OCI-LY3 (cell line): ENCODE data around the gene MSI2.

Source experiments
- H2AFZ ChIP-seq: fragments of 200-600, 300-600 bp; shearing (Covaris generic); 2 replicates; pipeline ENCODE4 v1.6.0; 2014; ENCODE audit warnings: antibody characterized with exemption, low read depth, low read length
- H3K27ac ChIP-seq: fragments of 200-600, 300-600 bp; sonication (generic); 2 replicates; pipeline ENCODE4 v1.5.1; 2014; ENCODE audit warnings: mild to moderate bottlenecking, low read length, moderate library complexity, mixed read lengths
- H3K27me3 ChIP-seq: fragments of 200-600, 300-600 bp; sonication (generic); 2 replicates; pipeline ENCODE4 v1.6.1; 2014; ENCODE audit warnings: low read depth, low read length, mixed read lengths
- H3K36me3 ChIP-seq: fragments of 200-600, 300-600 bp; sonication (generic); replicated peaks from 2 replicates; pipeline ENCODE3; 2014; ENCODE audit warnings: low read depth, low read length, mixed read lengths
- H3K4me1 ChIP-seq: fragments of 300-600, 200-600 bp; sonication (generic); 2 replicates; pipeline ENCODE4 v1.6.1; 2014; ENCODE audit warnings: low read length, mixed read lengths
- H3K4me2 ChIP-seq: fragments of 200-600, 300-600 bp; sonication (generic); 2 replicates; pipeline ENCODE4 v1.6.1; 2014; ENCODE audit warnings: low read length, mixed read lengths
- H3K4me3 ChIP-seq: fragments of 300-600, 200-600 bp; sonication (generic); 2 replicates; pipeline ENCODE4 v1.5.1; 2014; ENCODE audit warnings: antibody characterized with exemption, mild to moderate bottlenecking, low read length, moderate library complexity
- H3K79me2 ChIP-seq: fragments of 300-600, 200-600 bp; shearing (Covaris generic); 2 replicates; pipeline ENCODE4 v1.6.1; 2014; ENCODE audit warnings: mild to moderate bottlenecking, low read length, mixed read lengths
- H3K9ac ChIP-seq: fragments of 300-600, 200-600 bp; shearing (Covaris generic); 2 replicates; pipeline ENCODE4 v1.6.0; 2014; ENCODE audit warnings: mild to moderate bottlenecking, low read length, moderate library complexity
- H3K9me3 ChIP-seq: fragments of 200-600, 300-600 bp; shearing (Covaris generic); 2 replicates; pipeline ENCODE4 v1.6.1; 2014; ENCODE audit warnings: low read length, mixed read lengths; ENCODE audit not compliant: insufficient read depth
- H4K20me1 ChIP-seq: fragments of 200-600, 300-600 bp; sonication (generic); 2 replicates; pipeline ENCODE4 v1.6.1; 2016; ENCODE audit warnings: low read length, mixed read lengths; ENCODE audit not compliant: insufficient read depth
- CTCF ChIP-seq: fragments of 200-600, 300-600 bp; sonication (generic); IDR thresholded peaks from 2 replicates; pipeline ENCODE4 v1.5.1; 2014; ENCODE audit warnings: antibody characterized with exemption, low read length, low read depth
- EZH2phosphoT487 ChIP-seq: fragments of 200-600 bp; shearing (Covaris generic); IDR thresholded peaks from 2 replicates; pipeline ENCODE4 v1.6.1; 2018; ENCODE audit warnings: antibody characterized with exemption, mixed run types, low read depth

Gene MSI2

GRCh38 chr17:57394375-57394774 lies 138.1 kb downstream of the MSI2 start:
- Histone ChIP-seq H3K9ac (no peak overlapping the region), H3K27ac (no peak overlapping the region), H2AFZ (no peak overlapping the region), H3K27me3 (no peaks in the 10 kb centered on the region), H3K36me3 (peaks cover 9% of the 10 kb centered on the region), H3K79me2 (no peaks in the 10 kb centered on the region; the same call in 1 of the 2 replicates), H3K4me1 (no peaks in the 10 kb centered on the region), H3K4me2 (no peak overlapping the region), H3K4me3 (no peak overlapping the region), H3K9me3 (0 out of 2 replicates have a peak, but pooled peaks cover 3% of the 10 kb centered on the region), H4K20me1 (peaks cover 20% of the 10 kb centered on the region; the same call in 1 of the 2 replicates)
- TF ChIP-seq CTCF = no peak
- no peak for TF ChIP-seq EZH2phosphoT487

DNA sequence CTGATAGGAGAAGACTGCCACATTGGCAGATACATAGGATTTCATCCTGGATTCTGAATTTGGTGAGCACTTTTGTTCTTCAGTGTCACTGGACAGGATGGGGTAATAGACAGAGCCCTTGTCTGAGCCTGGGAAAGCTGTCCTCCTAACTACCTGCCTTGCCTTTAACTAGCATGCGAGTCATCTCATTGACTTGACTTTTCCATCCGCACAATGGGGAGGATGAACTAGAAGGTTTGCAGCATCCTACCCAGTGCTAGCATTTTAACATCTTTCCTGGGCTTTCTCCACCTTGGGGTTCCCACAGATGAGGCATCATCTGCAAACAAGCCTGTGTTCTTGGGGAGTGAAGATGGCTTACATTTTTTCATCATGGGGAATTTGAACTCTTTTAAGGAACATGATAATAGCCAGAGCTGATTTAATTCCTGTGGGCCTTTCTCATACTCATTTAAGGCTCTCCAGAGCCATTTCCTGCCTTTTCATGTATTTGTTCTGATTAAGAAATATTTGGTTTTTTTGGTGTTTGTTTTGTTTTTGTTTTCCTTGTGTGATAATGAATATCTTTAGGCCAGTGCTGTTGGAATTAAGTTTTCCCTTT lies 139.5 kb downstream of the MSI2 start:
- H4K20me1 ChIP-seq = peaks cover 11% of the 10 kb centered on the region; the same call in 1 of the 2 replicates
- H3K4me1 ChIP-seq = no peaks in the 10 kb centered on the region
- H3K27ac ChIP-seq = no peak overlapping the region
- H3K79me2 ChIP-seq = no peaks in the 10 kb centered on the region; the same call in 1 of the 2 replicates
- no peaks in the 10 kb centered on the region for H3K27me3 ChIP-seq
- no peak overlapping the region for H3K9ac ChIP-seq
- no peak overlapping the region for H3K4me2 ChIP-seq
- H3K4me3 ChIP-seq = no peak overlapping the region
- no peak for TF ChIP-seq EZH2phosphoT487
- no peak for TF ChIP-seq CTCF
- no peak overlapping the region for H2AFZ ChIP-seq
- H3K9me3 ChIP-seq = 0 out of 2 replicates have a peak, but pooled peaks cover 3% of the 10 kb centered on the region
- H3K36me3 ChIP-seq = peaks cover 9% of the 10 kb centered on the region

- TF ChIP-seq CTCF = no peak
- TF ChIP-seq EZH2phosphoT487 = no peak
- Histone ChIP-seq H3K27ac (no peak overlapping the region), H3K4me1 (no peaks in the 10 kb centered on the region), H4K20me1 (peaks cover 8% of the 10 kb centered on the region; the same call in 1 of the 2 replicates), H3K4me3 (no peak overlapping the region), H3K36me3 (peaks cover 9% of the 10 kb centered on the region), H3K27me3 (no peaks in the 10 kb centered on the region), H3K79me2 (no peaks in the 10 kb centered on the region; the same call in 1 of the 2 replicates), H3K4me2 (no peak overlapping the region), H3K9me3 (0 out of 2 replicates have a peak, but pooled peaks cover 3% of the 10 kb centered on the region), H3K9ac (no peak overlapping the region), H2AFZ (no peak overlapping the region)
Observed at GRCh38 chr17:57396511-57396921, 140.2 kb downstream of the MSI2 start.

- Histone ChIP-seq H3K4me1 (no peaks in the 10 kb centered on the region), H3K4me3 (no peak overlapping the region), H3K9ac (no peak overlapping the region), H4K20me1 (peaks cover 8% of the 10 kb centered on the region), H3K27ac (no peak overlapping the region), H3K9me3 (0 out of 2 replicates have a peak, but pooled peaks cover 3% of the 10 kb centered on the region), H3K36me3 (peaks cover 7% of the 10 kb centered on the region), H3K4me2 (no peak overlapping the region), H3K79me2 (no peaks in the 10 kb centered on the region; the same call in 1 of the 2 replicates), H3K27me3 (no peaks in the 10 kb centered on the region), H2AFZ (no peak overlapping the region)
- TF ChIP-seq CTCF (no peak), EZH2phosphoT487 (no peak)
Observed at GRCh38 chr17:57397402-57397801, 141.1 kb downstream of the MSI2 start.
